SK-N-SH (cell line): Measurements from ENCODE around the gene DOK6. TPM values are rescaled to one million over a fixed set of nuclear protein-coding genes. Genes with fewer than 3 reads are reported as not detected.

Experiments
- CTCF ChIA-PET: fragments of 300-600, 350-600 bp; formaldehyde crosslinking; extraction: SDS; loops from one replicate; lab custom pipeline; 2021; lab: Yijun Ruan, JAX
- POLR2A ChIA-PET: fragments of 350-600 bp; sonication (Branson Sonifier 250); formaldehyde crosslinking; extraction: SDS; loops from one replicate; lab custom pipeline; 2020; ENCODE audit warnings: antibody characterized with exemption, inconsistent platforms; lab: Yijun Ruan, JAX
- DNase-seq: peaks from one replicate; pipeline ENCODE4 v3.0.0; 2012
- H2AFZ ChIP-seq: fragments of 200-600 bp; sonication (generic); 2 replicates; pipeline ENCODE4 v1.8.1; 2016; ENCODE audit warnings: antibody characterized with exemption, mild to moderate bottlenecking, low read depth
- H3F3A ChIP-seq: fragments of 200-600 bp; sonication (generic); replicated peaks from 2 replicates; pipeline ENCODE3; 2016; ENCODE audit warnings: antibody characterized with exemption, mild to moderate bottlenecking; ENCODE audit not compliant: insufficient read depth
- H3K27ac ChIP-seq, 2 experiments: fragments of 200-500 bp in 1 of 2; fragments of 200-600 bp in 1 of 2; sonication (Bioruptor generic) in 1 of 2; sonication (generic), shearing (Covaris generic) in 1 of 2; 2 replicates each; pipeline versions ENCODE4 v1.5.1 to v1.6.1; 2014 to 2016; ENCODE audit warnings: low read depth in 2 of 2, inconsistent platforms in 1 of 2, low read length in 1 of 2, mild to moderate bottlenecking in 1 of 2, mixed read lengths in 1 of 2
- H3K27me3 ChIP-seq: fragments of 200-600 bp; sonication (generic), shearing (Covaris generic); 2 replicates; pipeline ENCODE4 v1.6.1; 2016; ENCODE audit warnings: mixed run types; ENCODE audit not compliant: insufficient read depth
- H3K36me3 ChIP-seq, 2 experiments: fragments of 200-500 bp in 1 of 2; fragments of 200-600 bp in 1 of 2; sonication (Bioruptor generic) in 1 of 2; sonication (generic) in 1 of 2; replicated peaks in 1 of 2; 2 replicates each; pipeline versions ENCODE3 to v1.5.1; 2014 to 2016; ENCODE audit warnings: low read length in 1 of 2, mild to moderate bottlenecking in 1 of 2; ENCODE audit not compliant: insufficient read depth in 2 of 2, control insufficient read depth in 1 of 2
- H3K4me1 ChIP-seq, 2 experiments: fragments of 200-500 bp in 1 of 2; fragments of 200-600 bp in 1 of 2; sonication (Bioruptor generic) in 1 of 2; sonication (generic), shearing (Covaris generic) in 1 of 2; 2 replicates each; pipeline versions ENCODE4 v1.5.1 to v1.6.1; 2014 to 2016; ENCODE audit warnings: low read depth in 1 of 2, low read length in 1 of 2, mixed run types in 1 of 2; ENCODE audit not compliant: insufficient read depth in 2 of 2, control insufficient read depth in 1 of 2
- H3K4me2 ChIP-seq: fragments of 200-600 bp; sonication (generic), shearing (Covaris generic); 2 replicates; pipeline ENCODE4 v1.6.1; 2017; ENCODE audit warnings: mixed run types
- H3K4me3 ChIP-seq, 2 experiments: fragments of 200-500 bp in 1 of 2; fragments of 200-600 bp in 1 of 2; sonication (Bioruptor generic) in 1 of 2; sonication (generic), shearing (Covaris generic) in 1 of 2; 2 replicates each; pipeline versions ENCODE4 v1.5.1 to v1.8.1; 2014 to 2016; ENCODE audit warnings: low read depth in 2 of 2, inconsistent platforms in 1 of 2, low read length in 1 of 2, mild to moderate bottlenecking in 1 of 2, mixed read lengths in 1 of 2, moderate library complexity in 1 of 2
- H3K79me2 ChIP-seq: fragments of 200-600 bp; sonication (generic); 2 replicates; pipeline ENCODE4 v1.8.1; 2017; ENCODE audit warnings: mild to moderate bottlenecking; ENCODE audit not compliant: insufficient read depth
- H3K9ac ChIP-seq: fragments of 200-600 bp; sonication (generic); 2 replicates; pipeline ENCODE4 v1.6.1; 2017; ENCODE audit warnings: mixed run types
- H3K9me2 ChIP-seq: fragments of 200-600 bp; sonication (generic); 2 replicates; pipeline ENCODE4 v1.6.1; 2017; ENCODE audit warnings: mixed run types
- H3K9me3 ChIP-seq: fragments of 200-600 bp; sonication (generic); 2 replicates; pipeline ENCODE4 v1.6.1; 2017; ENCODE audit warnings: mixed run types, mild to moderate bottlenecking, moderate library complexity
- H4K20me1 ChIP-seq: fragments of 200-600 bp; sonication (generic); 2 replicates; pipeline ENCODE4 v1.6.1; 2017; ENCODE audit warnings: mild to moderate bottlenecking, mixed run types; ENCODE audit not compliant: insufficient read depth
- EP300 ChIP-seq, 2 experiments: IDR thresholded peaks; 2 replicates each; pipeline versions ENCODE4 v1.4.0 to v1.6.1; 2012; ENCODE audit warnings: borderline replicate concordance in 1 of 2, low read depth in 1 of 2, low read length in 1 of 2
- EZH2phosphoT487 ChIP-seq: fragments of 200-600 bp; sonication (generic); IDR thresholded peaks from 2 replicates; pipeline ENCODE4 v1.6.1; 2017; ENCODE audit warnings: low read depth, mixed run types, mild to moderate bottlenecking, antibody characterized with exemption, moderate library complexity, borderline replicate concordance
- FOXM1 ChIP-seq: IDR thresholded peaks from 2 replicates; pipeline ENCODE4 v1.4.0; 2012; ENCODE audit warnings: low read depth, mild to moderate bottlenecking
- GABPA ChIP-seq: IDR thresholded peaks from 2 replicates; pipeline ENCODE4 v1.4.0; 2012; ENCODE audit warnings: low read depth, mild to moderate bottlenecking
- MEF2A ChIP-seq: IDR thresholded peaks from 2 replicates; pipeline ENCODE4 v1.4.0; 2012; ENCODE audit warnings: low read depth, borderline replicate concordance
- MXI1 ChIP-seq: IDR thresholded peaks from 2 replicates; pipeline ENCODE4 v1.6.1; 2012; ENCODE audit warnings: mild to moderate bottlenecking, low read depth, low read length, improper control_type of control experiment
- PBX3 ChIP-seq: IDR thresholded peaks from 2 replicates; pipeline ENCODE4; 2012
- POLR2AphosphoS5 ChIP-seq: IDR thresholded peaks from 2 replicates; pipeline ENCODE4 v1.6.1; 2012; ENCODE audit warnings: low read depth, low read length
- RAD21 ChIP-seq: IDR thresholded peaks from 2 replicates; pipeline ENCODE4 v1.6.1; 2012; ENCODE audit warnings: mild to moderate bottlenecking, low read length
- RCOR1 ChIP-seq: fragments of 150-350 bp; IDR thresholded peaks from 2 replicates; pipeline ENCODE4 v1.6.1; 2017; ENCODE audit warnings: antibody characterized with exemption, low read length
- REST ChIP-seq: IDR thresholded peaks from 2 replicates; pipeline ENCODE4 v1.6.1; 2012; ENCODE audit warnings: mild to moderate bottlenecking, low read depth, low read length, moderate library complexity
- RXRA ChIP-seq: IDR thresholded peaks from 2 replicates; pipeline ENCODE4 v1.4.0; 2012; ENCODE audit warnings: low read depth, mild to moderate bottlenecking, borderline replicate concordance
- SMC3 ChIP-seq: IDR thresholded peaks from 2 replicates; pipeline ENCODE4 v1.6.1; 2012; ENCODE audit warnings: low read depth, low read length, improper control_type of control experiment
- YY1 ChIP-seq: IDR thresholded peaks from 2 replicates; pipeline ENCODE4 v1.4.0; 2012; ENCODE audit warnings: low read depth, mild to moderate bottlenecking
- WGBS: methylation state at CpG from one replicate; pipeline ENCODE4 v1.1.6; 2017; ENCODE audit warnings: low lambda C conversion rate; 5-methylcytosine and 5-hydroxymethylcytosine counted together
- polyA plus RNA-seq, 3 experiments: library from polyadenylated mRNA; depleted of rRNA; stranded (reverse); fragments of >200 nt; gene quantifications; 2 replicates each; pipeline ENCODE4 v1.2.3, GENCODE V29; 2012
- TF ChIP-seq, protein P1 (sequence below): IDR thresholded peaks from 2 replicates; pipeline ENCODE4 v1.4.0; 2012; ENCODE audit warnings: low read depth
- TF ChIP-seq, protein P2 (sequence below): IDR thresholded peaks from 2 replicates; pipeline ENCODE4 v1.4.0; 2012; ENCODE audit warnings: low read depth, borderline replicate concordance

Gene DOK6
- polyA plus RNA-seq, 1 of the 3 experiments (the other 2 are of a cell fraction), result 3.9 TPM

GRCh38 chr18:69401226-69401971 lies 711 bp downstream of the DOK6 start:
- H4K20me1 ChIP-seq, result no peaks in the 10 kb centered on the region
- H2AFZ ChIP-seq, result peak overlapping the region; percentile 88; the same call in 1 of the 2 replicates
- peaks cover 9% of the 10 kb centered on the region for H3F3A ChIP-seq
- WGBS, result 10% methylated on average over 10 of the region's 66 CpGs
- peak overlapping the region; percentile 56; the same call in 1 of the 2 replicates for H3K9ac ChIP-seq
- no peaks in the 10 kb centered on the region for H3K9me3 ChIP-seq
- peak; percentile 81 for DNase-seq
- H3K79me2 ChIP-seq, result peaks cover 3% of the 10 kb centered on the region; the same call in 1 of the 2 replicates
- peak overlapping the region; percentile 78 to 84 for H3K4me3 ChIP-seq
- peaks cover 0 to 3% of the 10 kb centered on the region in 2 experiments for H3K36me3 ChIP-seq
- ChIA-PET CTCF (no interaction called here), POLR2A (interaction anchor here (0.6 kb wide), 1 partner anchor 235 kb away, joined by 3 read pairs; no protein-coding TSS in a partner anchor)
- TF ChIP-seq REST (no peak), MEF2A (no peak), MXI1 (no peak)
- TF ChIP-seq, protein P1, sequence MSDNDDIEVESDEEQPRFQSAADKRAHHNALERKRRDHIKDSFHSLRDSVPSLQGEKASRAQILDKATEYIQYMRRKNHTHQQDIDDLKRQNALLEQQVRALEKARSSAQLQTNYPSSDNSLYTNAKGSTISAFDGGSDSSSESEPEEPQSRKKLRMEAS, result 0 out of 2 replicates have a peak, but pooled peaks have one; percentile 19
- no peaks in the 10 kb centered on the region for H3K27me3 ChIP-seq
- H3K9me2 ChIP-seq, result no peaks in the 10 kb centered on the region
- H3K4me2 ChIP-seq, result peak overlapping the region; percentile 82
- H3K27ac ChIP-seq, result peak overlapping the region; percentile 39 to 98; a peak in 3 of 4 replicates
- peaks cover 0 to 3% of the 10 kb centered on the region in 2 experiments; a peak in 2 of 4 replicates for H3K4me1 ChIP-seq

DNA sequence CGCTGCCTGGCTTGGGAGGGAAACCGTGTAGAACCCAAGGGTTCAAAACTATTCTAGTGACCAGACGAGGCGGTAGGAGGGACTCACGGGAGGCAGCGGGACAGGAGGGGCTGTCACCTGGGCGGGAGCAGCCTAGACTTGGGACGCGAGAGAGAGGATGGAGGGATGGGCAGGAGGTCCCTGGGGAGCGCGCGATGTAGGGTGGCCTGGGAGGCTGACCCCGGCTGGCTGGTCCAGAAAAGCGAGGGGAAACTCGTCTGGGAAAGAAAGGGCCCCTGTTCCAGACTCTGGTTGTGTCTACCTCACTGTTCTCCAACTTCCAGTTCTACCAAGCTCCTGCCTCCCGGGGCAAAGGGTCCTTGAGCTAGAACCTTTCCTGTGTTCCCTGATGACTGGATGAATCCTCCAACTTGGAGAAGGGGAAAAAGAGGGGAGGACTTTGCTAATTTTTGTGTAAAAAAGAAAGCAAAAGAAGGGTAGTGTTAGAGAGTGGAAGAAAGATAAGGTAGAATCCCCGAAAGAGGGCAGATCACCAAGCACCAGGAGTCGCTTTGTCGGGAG lies 1.4 kb downstream of the DOK6 start:
- DNase-seq, result no peak
- Histone ChIP-seq H3K9me3 (no peaks in the 10 kb centered on the region), H3K4me2 (peak overlapping the region; percentile 82), H4K20me1 (no peaks in the 10 kb centered on the region), H3K79me2 (peaks cover 3% of the 10 kb centered on the region; the same call in 1 of the 2 replicates), H3F3A (peaks cover 9% of the 10 kb centered on the region), H3K27me3 (no peaks in the 10 kb centered on the region), H3K36me3 (peaks cover 0 to 3% of the 10 kb centered on the region in 2 experiments), H2AFZ (peak overlapping the region; percentile 88; the same call in 1 of the 2 replicates), H3K9ac (no peak overlapping the region; the same call in 1 of the 2 replicates), H3K4me1 (peaks cover 0 to 3% of the 10 kb centered on the region in 2 experiments; a peak in 2 of 4 replicates), H3K27ac (no peak overlapping the region), H3K4me3 (peak overlapping the region; percentile 78 to 84), H3K9me2 (no peaks in the 10 kb centered on the region)
- POLR2A ChIA-PET, result no interaction called here
- CTCF ChIA-PET, result no interaction called here
- TF ChIP-seq PBX3 (no peak), RXRA (no peak), RAD21 (no peak), EP300 (IDR thresholded peaks at IDR 0.05; ENCODE audit: borderline replicate concordance in 1 of 2, low read depth in 1 of 2, low read length in 1 of 2) (no peak), GABPA (no peak), RCOR1 (no peak), POLR2AphosphoS5 (no peak), FOXM1 (no peak), EZH2phosphoT487 (no peak), SMC3 (no peak), YY1 (no peak)
- TF ChIP-seq, protein P2, sequence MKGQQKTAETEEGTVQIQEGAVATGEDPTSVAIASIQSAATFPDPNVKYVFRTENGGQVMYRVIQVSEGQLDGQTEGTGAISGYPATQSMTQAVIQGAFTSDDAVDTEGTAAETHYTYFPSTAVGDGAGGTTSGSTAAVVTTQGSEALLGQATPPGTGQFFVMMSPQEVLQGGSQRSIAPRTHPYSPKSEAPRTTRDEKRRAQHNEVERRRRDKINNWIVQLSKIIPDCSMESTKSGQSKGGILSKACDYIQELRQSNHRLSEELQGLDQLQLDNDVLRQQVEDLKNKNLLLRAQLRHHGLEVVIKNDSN, result no peak
- TF ChIP-seq, protein P1, result no peak
- 81% methylated on average over 19 of the region's 19 CpGs for WGBS
